Measurements from ENCODE around the gene HELZ2.

The HELZ2 gene

GRCh38 chr20:63532449-63532971, 41.5 kb downstream of the HELZ2 start:
- no peak for DNase-seq (ENCODE audit: low spot score)
- H3K27ac ChIP-seq: peak overlapping the region; percentile 98
- TF ChIP-seq, protein P1, sequence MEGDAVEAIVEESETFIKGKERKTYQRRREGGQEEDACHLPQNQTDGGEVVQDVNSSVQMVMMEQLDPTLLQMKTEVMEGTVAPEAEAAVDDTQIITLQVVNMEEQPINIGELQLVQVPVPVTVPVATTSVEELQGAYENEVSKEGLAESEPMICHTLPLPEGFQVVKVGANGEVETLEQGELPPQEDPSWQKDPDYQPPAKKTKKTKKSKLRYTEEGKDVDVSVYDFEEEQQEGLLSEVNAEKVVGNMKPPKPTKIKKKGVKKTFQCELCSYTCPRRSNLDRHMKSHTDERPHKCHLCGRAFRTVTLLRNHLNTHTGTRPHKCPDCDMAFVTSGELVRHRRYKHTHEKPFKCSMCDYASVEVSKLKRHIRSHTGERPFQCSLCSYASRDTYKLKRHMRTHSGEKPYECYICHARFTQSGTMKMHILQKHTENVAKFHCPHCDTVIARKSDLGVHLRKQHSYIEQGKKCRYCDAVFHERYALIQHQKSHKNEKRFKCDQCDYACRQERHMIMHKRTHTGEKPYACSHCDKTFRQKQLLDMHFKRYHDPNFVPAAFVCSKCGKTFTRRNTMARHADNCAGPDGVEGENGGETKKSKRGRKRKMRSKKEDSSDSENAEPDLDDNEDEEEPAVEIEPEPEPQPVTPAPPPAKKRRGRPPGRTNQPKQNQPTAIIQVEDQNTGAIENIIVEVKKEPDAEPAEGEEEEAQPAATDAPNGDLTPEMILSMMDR (conservative IDR thresholded peaks at IDR 0.05; ENCODE audit: low read depth): no peak
- ChIA-PET POLR2A (ENCODE audit: low non-redundant PET) (interaction anchor here (0.6 kb wide), 1 partner anchor 104 kb away, joined by 3 read pairs; no protein-coding TSS in a partner anchor), CTCF (no interaction called here)

- H3K27ac ChIP-seq: peak overlapping the region; percentile 98
- TF ChIP-seq, protein P1 (conservative IDR thresholded peaks at IDR 0.05; ENCODE audit: low read depth): no peak
- CTCF ChIA-PET: interaction anchor here (0.6 to 0.9 kb wide), 2 partner anchors 11 to 13 kb away, joined by 3 to 4 read pairs; partner anchors contain the start of gene PPDPF
- POLR2A ChIA-PET (ENCODE audit: low non-redundant PET): interaction anchor here (0.9 kb wide), 1 partner anchor 11 kb away, joined by 3 read pairs; no protein-coding TSS in a partner anchor
- no peak for DNase-seq (ENCODE audit: low spot score)
Observed at GRCh38 chr20:63531686-63532448, 42.2 kb downstream of the HELZ2 start.

DNA sequence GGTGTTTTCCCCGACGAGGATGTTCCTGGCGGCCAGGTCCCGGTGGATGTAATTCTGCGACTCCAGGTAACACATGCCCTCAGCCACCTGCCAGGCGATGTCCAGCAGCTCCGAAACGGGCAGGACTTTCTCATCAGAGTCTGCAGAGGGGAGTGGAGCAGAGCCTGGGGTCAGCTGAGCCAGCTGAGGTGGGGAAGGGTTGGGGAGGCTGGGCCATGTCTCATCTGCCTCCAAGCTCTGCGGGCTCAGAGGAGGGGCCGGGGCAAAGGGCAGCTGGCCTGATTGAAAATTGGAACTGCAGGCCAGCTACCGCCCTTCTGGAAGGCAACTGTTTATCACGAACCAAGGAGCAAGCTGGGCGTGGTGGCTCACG, 43.3 kb downstream of the HELZ2 start:
- H3K27ac ChIP-seq: peak overlapping the region; percentile 15
- CTCF ChIA-PET: interaction anchor here (0.9 kb wide), 1 partner anchor 10 kb away, joined by 3 read pairs; the partner anchor contains the start of gene PPDPF
- TF ChIP-seq, protein P1 (conservative IDR thresholded peaks at IDR 0.05; ENCODE audit: low read depth): no peak
- POLR2A ChIA-PET (ENCODE audit: low non-redundant PET): interaction anchor here (0.7 to 0.9 kb wide), 2 partner anchors 9 to 10 kb away, joined by 3 read pairs; no protein-coding TSS in a partner anchor
- no peak for DNase-seq (ENCODE audit: low spot score)

GRCh38 chr20:63529861-63530787, 43.9 kb downstream of the HELZ2 start:
- DNase-seq (ENCODE audit: low spot score): no peak
- TF ChIP-seq, protein P1 (conservative IDR thresholded peaks at IDR 0.05; ENCODE audit: low read depth): no peak
- CTCF ChIA-PET: interaction anchor here (0.7 to 1.5 kb wide), 2 partner anchors 9 to 34 kb away, joined by 3 to 6 read pairs; no protein-coding TSS in a partner anchor

GRCh38 chr20:63529180-63529860, 44.7 kb downstream of the HELZ2 start:
- ChIA-PET POLR2A (ENCODE audit: low non-redundant PET) (interaction anchor here (0.5 to 1.2 kb wide), 5 partner anchors 8 to 132 kb away, joined by 3 to 5 read pairs (median 3); no protein-coding TSS in a partner anchor), CTCF (interaction anchor here (0.7 to 1.5 kb wide), 3 partner anchors 8 to 33 kb away, joined by 3 to 6 read pairs (median 3); no protein-coding TSS in a partner anchor)
- H3K27ac ChIP-seq: peak overlapping the region; percentile 15
- TF ChIP-seq, protein P1 (conservative IDR thresholded peaks at IDR 0.05; ENCODE audit: low read depth): no peak
- no peak for DNase-seq (ENCODE audit: low spot score)

More at GRCh38 chr20:63529861-63530787, 43.9 kb downstream of the HELZ2 start:
- POLR2A ChIA-PET (ENCODE audit: low non-redundant PET): interaction anchor here (0.6 to 0.7 kb wide), 3 partner anchors 9 to 132 kb away, joined by 3 read pairs; no protein-coding TSS in a partner anchor
- peak overlapping the region; percentile 15 for H3K27ac ChIP-seq
